PC-9 (cell line): ENCODE results near the gene FEM1C. TPM values are rescaled to one million over a fixed set of nuclear protein-coding genes. Genes with fewer than 3 reads are reported as not detected.

ENCODE experiments used
- BruUV-seq: library from RNA; stranded (reverse); fragments of 400-500 nt; replicated peaks from 2 replicates; lab custom pipeline; 2021; lab: Mats Ljungman, UMichigan
- CTCF ChIA-PET: fragments of 300-600 bp; sonication (Branson Sonifier 250); formaldehyde crosslinking; loops from one replicate; lab custom pipeline; 2022; ENCODE audit warnings: antibody characterized with exemption; lab: Charles Lee
- POLR2A ChIA-PET: fragments of 300-600 bp; sonication (Branson Sonifier 250); formaldehyde crosslinking; loops from one replicate; lab custom pipeline; 2022; ENCODE audit warnings: antibody characterized with exemption; ENCODE audit not compliant: unreplicated experiment; lab: Charles Lee
- DNase-seq, 2 experiments: peaks; one replicate each; pipeline versions ENCODE4 v3.0.0 to v3.0.0-alpha.2; 2015 to 2022; ENCODE audit warnings: mixed read lengths in 1 of 2
- H2AFZ ChIP-seq: fragments of 200-600 bp; sonication (generic); 2 replicates; pipeline ENCODE4 v1.8.1; 2017; ENCODE audit warnings: antibody characterized with exemption
- H3F3A ChIP-seq: fragments of 200-600 bp; sonication (generic); 2 replicates; pipeline ENCODE4 v1.8.1; 2017; ENCODE audit warnings: antibody characterized with exemption, mild to moderate bottlenecking, low read depth; ENCODE audit not compliant: insufficient read depth
- H3K27ac ChIP-seq: fragments of 200-600 bp; sonication (generic); 2 replicates; pipeline ENCODE4 v1.6.1; 2016; ENCODE audit warnings: mixed run types
- H3K27me3 ChIP-seq: fragments of 200-600 bp; sonication (generic); 2 replicates; pipeline ENCODE4 v1.6.1; 2016; ENCODE audit warnings: low read depth, mixed run types; ENCODE audit not compliant: insufficient read depth
- H3K36me3 ChIP-seq: fragments of 200-600 bp; sonication (generic); 2 replicates; pipeline ENCODE4 v1.6.1; 2016; ENCODE audit warnings: low read depth, mixed run types
- H3K4me1 ChIP-seq: fragments of 200-600 bp; sonication (generic); replicated peaks from 2 replicates; pipeline ENCODE4 v1.6.1; 2016; ENCODE audit warnings: mixed run types; ENCODE audit not compliant: insufficient read depth
- H3K4me2 ChIP-seq: fragments of 200-600 bp; sonication (generic); 2 replicates; pipeline ENCODE4 v1.6.1; 2017; ENCODE audit warnings: mixed run types
- H3K4me3 ChIP-seq: fragments of 200-600 bp; sonication (generic); 2 replicates; pipeline ENCODE4 v1.6.1; 2016; ENCODE audit warnings: mixed run types
- H3K79me2 ChIP-seq: fragments of 200-600 bp; sonication (generic); 2 replicates; pipeline ENCODE4 v1.6.1; 2017; ENCODE audit warnings: low read depth, mixed run types
- H3K9me2 ChIP-seq: fragments of 200-600 bp; sonication (generic); 2 replicates; pipeline ENCODE4 v1.8.1; 2017; ENCODE audit warnings: mild to moderate bottlenecking; ENCODE audit not compliant: insufficient read depth
- H3K9me3 ChIP-seq: fragments of 200-600 bp; sonication (generic); 2 replicates; pipeline ENCODE4 v1.8.1; 2016; ENCODE audit warnings: low read depth; ENCODE audit not compliant: insufficient read depth
- H4K20me1 ChIP-seq: fragments of 200-600 bp; sonication (generic); 2 replicates; pipeline ENCODE4 v1.8.1; 2017; ENCODE audit not compliant: insufficient read depth
- CTCF ChIP-seq: fragments of 200-600 bp; sonication (generic); conservative IDR thresholded peaks from 2 replicates; pipeline ENCODE4 v1.6.1; 2017; ENCODE audit warnings: mixed run types, antibody characterized with exemption, mild to moderate bottlenecking, moderate library complexity
- EZH2 ChIP-seq: fragments of 200-600 bp; sonication (generic); IDR thresholded peaks from 2 replicates; pipeline ENCODE4 v1.8.0; 2017; ENCODE audit warnings: antibody characterized with exemption, low read depth
- intact Hi-C: fragments of 100-400 bp; cut with micrococcal nuclease; formaldehyde crosslinking; loops from one replicate; pipeline ENCODE4 v1.10.0; 2022; ENCODE audit not compliant: unreplicated experiment
- total RNA-seq: library from RNA; stranded (reverse); gene quantifications from 2 replicates; pipeline ENCODE4 v1.2.3, GENCODE V29; 2021

Gene FEM1C
- total RNA-seq, 1 experiment from 2014 or later, result 15.9 TPM

DNA sequence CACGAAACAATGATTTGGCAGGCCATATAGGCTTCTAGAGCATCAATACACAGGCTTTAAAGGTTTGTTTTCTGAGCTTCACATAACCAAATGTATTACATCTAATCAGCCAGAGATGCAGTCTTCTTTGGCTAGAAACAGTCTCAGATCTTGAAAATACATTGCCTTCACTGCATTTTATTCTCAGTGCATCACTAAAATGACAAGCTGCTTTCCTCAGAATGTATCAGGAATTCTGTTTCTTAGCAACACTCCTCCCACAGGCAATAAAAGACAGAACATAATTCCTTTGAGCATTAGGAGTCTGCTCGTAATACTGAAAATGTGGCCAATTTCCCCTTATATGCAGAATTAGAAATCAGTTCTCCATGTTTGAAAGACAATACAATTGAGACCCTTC is 36.9 kb downstream of the FEM1C start:
- CTCF ChIA-PET, result no interaction called here
- no peak for DNase-seq
- no peak overlapping the region for H2AFZ ChIP-seq
- H3K4me1 ChIP-seq, result no peaks in the 10 kb centered on the region
- no peak overlapping the region for H3K4me2 ChIP-seq
- no peaks in the 10 kb centered on the region for H3K79me2 ChIP-seq
- no peaks in the 10 kb centered on the region for H4K20me1 ChIP-seq
- no peaks in the 10 kb centered on the region for H3K36me3 ChIP-seq
- POLR2A ChIA-PET, result no interaction called here
- no peaks in the 10 kb centered on the region for H3F3A ChIP-seq
- no peaks in the 10 kb centered on the region for H3K9me2 ChIP-seq
- TF ChIP-seq EZH2, result no peak
- TF ChIP-seq CTCF, result no peak
- H3K27ac ChIP-seq, result no peak overlapping the region
- intact Hi-C loops, result no loop called here
- H3K27me3 ChIP-seq, result no peaks in the 10 kb centered on the region
- no TSS peak for BruUV-seq
- H3K9me3 ChIP-seq, result no peaks in the 10 kb centered on the region
- no peak overlapping the region for H3K4me3 ChIP-seq

- Histone ChIP-seq H3K79me2 (no peaks in the 10 kb centered on the region), H2AFZ (no peak overlapping the region), H3K9me2 (no peaks in the 10 kb centered on the region), H3K27ac (no peak overlapping the region), H3F3A (no peaks in the 10 kb centered on the region), H3K9me3 (no peaks in the 10 kb centered on the region), H4K20me1 (no peaks in the 10 kb centered on the region), H3K27me3 (no peaks in the 10 kb centered on the region), H3K4me1 (no peaks in the 10 kb centered on the region), H3K4me3 (no peak overlapping the region), H3K4me2 (no peak overlapping the region), H3K36me3 (no peaks in the 10 kb centered on the region)
- CTCF ChIA-PET, result no interaction called here
- DNase-seq, result no peak
- POLR2A ChIA-PET, result no interaction called here
- no peak for TF ChIP-seq EZH2
- TF ChIP-seq CTCF, result no peak
- intact Hi-C loops, result no loop called here
- BruUV-seq, result no TSS peak
Measured at GRCh38 chr5:115503420-115503819, 41.2 kb downstream of the FEM1C start.

- Histone ChIP-seq H3K4me3 (no peak overlapping the region), H3K27me3 (no peaks in the 10 kb centered on the region), H3F3A (no peaks in the 10 kb centered on the region), H3K9me2 (no peaks in the 10 kb centered on the region), H3K36me3 (no peaks in the 10 kb centered on the region), H4K20me1 (no peaks in the 10 kb centered on the region), H2AFZ (0 out of 2 replicates have a peak overlapping the region, but pooled peaks have one; percentile 6), H3K4me1 (no peaks in the 10 kb centered on the region), H3K4me2 (no peak overlapping the region), H3K79me2 (no peaks in the 10 kb centered on the region), H3K9me3 (no peaks in the 10 kb centered on the region), H3K27ac (no peak overlapping the region)
- CTCF ChIA-PET, result no interaction called here
- no peak for DNase-seq
- no peak for TF ChIP-seq EZH2
- no peak for TF ChIP-seq CTCF
- POLR2A ChIA-PET, result no interaction called here
- BruUV-seq, result no TSS peak
- intact Hi-C loops, result no loop called here
Measured at GRCh38 chr5:115501464-115502210, 42.9 kb downstream of the FEM1C start.
